Epithelial cell of proximal tubule (primary cell): ENCODE data around the gene ABHD16A. TPM values are rescaled to one million over a fixed set of nuclear protein-coding genes. Genes with fewer than 3 reads are reported as not detected.
A peak's percentile ranks its signal among the peaks of the same experiment; 100 is the strongest.

Experiments used
- DNase-seq: peaks from one replicate; pipeline ENCODE4 v3.0.0-alpha.2; 2011; ENCODE audit warnings: low read depth
- H3K4me3 ChIP-seq: 2 replicates; pipeline ENCODE4 v1.5.1; 2011; ENCODE audit warnings: low read depth, mild to moderate bottlenecking, low read length
- CTCF ChIP-seq: conservative IDR thresholded peaks from 2 replicates; pipeline ENCODE4 v1.5.1; 2012; ENCODE audit warnings: low read depth, mild to moderate bottlenecking, low read length
- total RNA-seq: library from RNA; depleted of rRNA; stranded (reverse); fragments of >200 nt; gene quantifications from 2 replicates; pipeline ENCODE4 v1.2.3, GENCODE V29; 2015

Gene ABHD16A
- total RNA-seq, 1 donor from 2014 or later, result 25.4 TPM

GRCh38 chr6:31660381-31661261 lies 42.5 kb downstream of the ABHD16A start, which contains the start of gene C6orf47:
Gene C6orf47, minus strand, starts transcription at chr6:31660778. Its CDS starts 831 bp downstream, at chr6:31659947.
- no peak for DNase-seq
- H3K4me3 ChIP-seq, result peak within 1 kb of the TSS; percentile 85

GRCh38 chr6:31659649-31660380 lies 43.3 kb downstream of the ABHD16A start:
- H3K4me3 ChIP-seq, result peak overlapping the region; percentile 85
- DNase-seq, result no peak
- TF ChIP-seq CTCF, result no peak

More at GRCh38 chr6:31660381-31661261, 42.5 kb downstream of the ABHD16A start, which contains the start of gene C6orf47:
- no peak for TF ChIP-seq CTCF

GRCh38 chr6:31658983-31659648 lies 44.0 kb downstream of the ABHD16A start:
- no peak for DNase-seq
- TF ChIP-seq CTCF, result no peak
- H3K4me3 ChIP-seq, result peak overlapping the region; percentile 85

GRCh38 chr6:31658158-31658688 lies 44.9 kb downstream of the ABHD16A start:
- peak overlapping the region; percentile 5 for H3K4me3 ChIP-seq
- TF ChIP-seq CTCF, result no peak
- DNase-seq, result no peak

- TF ChIP-seq CTCF, result no peak
- no peak overlapping the region for H3K4me3 ChIP-seq
- DNase-seq, result no peak
Measured at GRCh38 chr6:31657406-31658157, 45.5 kb downstream of the ABHD16A start.
